ENCODE results near the gene ADNP2.

The ADNP2 gene

GRCh38 chr18:80171054-80171872 is 62.2 kb downstream of the ADNP2 start:
- H3K9me3 ChIP-seq, result no peaks in the 10 kb centered on the region
- no peak overlapping the region for H3K4me3 ChIP-seq (ENCODE audit: low read depth in 1 of 2, low read length in 1 of 2)
- no peaks in the 10 kb centered on the region for H3K4me1 ChIP-seq (ENCODE audit: control insufficient read depth in 1 of 2, insufficient read depth in 1 of 2, low read depth in 1 of 2, low read length in 1 of 2)
- peak; percentile 44 for TF ChIP-seq CTCF (IDR thresholded peaks at IDR 0.05)
- H3K27me3 ChIP-seq, result peaks cover 55% of the 10 kb centered on the region
- no peak overlapping the region for H3K27ac ChIP-seq
- no peaks in the 10 kb centered on the region for H3K36me3 ChIP-seq

GRCh38 chr18:80172056-80172455 is 63.0 kb downstream of the ADNP2 start:
- H3K36me3 ChIP-seq, result no peaks in the 10 kb centered on the region
- peaks cover 56% of the 10 kb centered on the region for H3K27me3 ChIP-seq
- H3K27ac ChIP-seq, result no peak overlapping the region
- no peaks in the 10 kb centered on the region for H3K9me3 ChIP-seq
- H3K4me3 ChIP-seq (ENCODE audit: low read depth in 1 of 2, low read length in 1 of 2), result no peak overlapping the region
- TF ChIP-seq CTCF (IDR thresholded peaks at IDR 0.05), result no peak
- no peaks in the 10 kb centered on the region for H3K4me1 ChIP-seq (ENCODE audit: control insufficient read depth in 1 of 2, insufficient read depth in 1 of 2, low read depth in 1 of 2, low read length in 1 of 2)

- no peaks in the 10 kb centered on the region for H3K4me1 ChIP-seq (ENCODE audit: control insufficient read depth in 1 of 2, insufficient read depth in 1 of 2, low read depth in 1 of 2, low read length in 1 of 2)
- TF ChIP-seq CTCF (IDR thresholded peaks at IDR 0.05), result no peak
- H3K27ac ChIP-seq, result no peak overlapping the region
- H3K4me3 ChIP-seq (ENCODE audit: low read depth in 1 of 2, low read length in 1 of 2), result no peak overlapping the region
- H3K36me3 ChIP-seq, result no peaks in the 10 kb centered on the region
- peaks cover 46% of the 10 kb centered on the region for H3K27me3 ChIP-seq
- no peaks in the 10 kb centered on the region for H3K9me3 ChIP-seq
Observed at GRCh38 chr18:80173060-80173459, 64.0 kb downstream of the ADNP2 start.

GRCh38 chr18:80175451-80176204 is 66.6 kb downstream of the ADNP2 start:
- Histone ChIP-seq H3K27ac (no peak overlapping the region), H3K36me3 (no peaks in the 10 kb centered on the region), H3K4me3 (ENCODE audit: low read depth in 1 of 2, low read length in 1 of 2) (no peak overlapping the region), H3K4me1 (ENCODE audit: control insufficient read depth in 1 of 2, insufficient read depth in 1 of 2, low read depth in 1 of 2, low read length in 1 of 2) (no peaks in the 10 kb centered on the region), H3K9me3 (no peaks in the 10 kb centered on the region), H3K27me3 (peaks cover 36% of the 10 kb centered on the region)
- no peak for TF ChIP-seq CTCF (IDR thresholded peaks at IDR 0.05)

GRCh38 chr18:80176334-80177073 is 67.4 kb downstream of the ADNP2 start:
- no peaks in the 10 kb centered on the region for H3K9me3 ChIP-seq
- no peak overlapping the region for H3K27ac ChIP-seq
- no peak for TF ChIP-seq CTCF (IDR thresholded peaks at IDR 0.05)
- H3K27me3 ChIP-seq, result peaks cover 28% of the 10 kb centered on the region
- no peaks in the 10 kb centered on the region for H3K4me1 ChIP-seq (ENCODE audit: control insufficient read depth in 1 of 2, insufficient read depth in 1 of 2, low read depth in 1 of 2, low read length in 1 of 2)
- H3K36me3 ChIP-seq, result no peaks in the 10 kb centered on the region
- no peak overlapping the region for H3K4me3 ChIP-seq (ENCODE audit: low read depth in 1 of 2, low read length in 1 of 2)
